NCI-H345 treated with DMSO at 0.1 percent for 48 hours (cell line): Measurements from ENCODE around the gene TBC1D2B.

Experiments
- DNase-seq: peaks from one replicate; lab custom pipeline; 2025; ENCODE audit not compliant: unreplicated experiment; lab: John Stamatoyannopoulos, UW

The TBC1D2B gene

DNA sequence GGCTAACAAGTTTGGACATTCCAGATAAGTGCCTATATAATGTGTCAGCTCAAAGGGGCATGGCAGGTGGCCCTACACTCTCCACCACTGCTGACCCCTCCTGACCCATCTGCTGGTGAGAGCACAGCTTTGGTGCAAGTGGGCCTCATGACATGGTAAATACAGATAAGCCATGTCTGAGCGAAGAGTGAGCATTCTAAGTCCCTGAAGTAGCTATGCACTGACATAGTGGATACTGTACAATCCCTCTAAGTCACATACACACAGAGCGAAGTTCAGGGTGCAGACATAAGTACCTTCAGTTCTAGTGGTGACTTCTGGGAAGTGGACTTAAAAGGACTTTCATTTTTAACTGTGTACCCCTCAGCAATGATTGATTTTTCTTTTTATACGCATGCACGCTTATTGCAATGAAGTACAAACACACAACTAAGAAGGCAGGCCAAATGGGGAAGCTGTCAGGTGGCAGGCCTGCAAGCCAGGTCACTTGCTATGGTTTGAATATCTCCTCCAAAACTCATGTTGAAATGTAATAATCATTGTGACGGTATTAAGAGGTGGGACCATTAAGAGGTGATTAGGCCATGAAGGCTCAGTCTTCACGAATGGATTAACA is 41.5 kb downstream of the TBC1D2B start:
- DNase-seq, result no peak

GRCh38 chr15:78035321-78035751 is 42.2 kb downstream of the TBC1D2B start:
- no peak for DNase-seq

- no peak for DNase-seq
Measured at GRCh38 chr15:78034495-78035191, 42.9 kb downstream of the TBC1D2B start.

DNA sequence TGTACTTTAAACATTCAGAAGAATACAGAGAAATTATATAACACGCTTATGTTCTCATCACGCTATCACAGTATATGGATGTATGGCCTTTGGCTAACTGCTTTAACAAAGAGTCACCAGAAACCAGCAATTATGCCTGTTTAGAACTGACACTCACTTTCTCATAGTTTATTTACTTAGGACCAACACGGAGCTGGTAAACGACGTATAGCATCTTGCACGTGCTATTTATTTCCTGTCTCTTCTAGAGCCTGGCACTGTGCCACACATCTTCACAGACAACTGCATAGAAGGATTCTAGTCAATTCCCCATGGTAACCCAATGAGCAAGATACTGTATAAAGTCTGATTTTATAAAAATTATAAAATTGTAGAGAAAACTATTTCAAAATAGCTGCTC is 43.6 kb downstream of the TBC1D2B start:
- peak; percentile 6 for DNase-seq

DNA sequence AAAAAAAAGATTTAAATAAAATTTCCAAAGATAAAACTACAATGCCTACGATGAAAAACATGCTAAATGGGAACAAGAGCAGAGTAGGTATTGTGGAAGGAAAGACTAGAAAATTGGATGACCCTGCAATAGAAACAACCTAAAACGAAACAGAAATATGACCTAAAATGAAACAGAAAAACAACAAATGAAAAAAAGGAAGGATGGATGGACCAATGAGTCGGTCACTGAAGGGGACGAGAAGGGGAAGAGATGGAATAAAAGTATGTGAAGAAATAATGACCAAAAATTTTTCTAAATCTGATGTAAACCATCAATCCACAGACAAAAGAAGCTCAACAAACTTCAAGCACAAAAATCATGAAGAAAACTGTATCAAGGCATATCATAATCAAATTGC is 44.8 kb downstream of the TBC1D2B start:
- DNase-seq, result no peak

DNA sequence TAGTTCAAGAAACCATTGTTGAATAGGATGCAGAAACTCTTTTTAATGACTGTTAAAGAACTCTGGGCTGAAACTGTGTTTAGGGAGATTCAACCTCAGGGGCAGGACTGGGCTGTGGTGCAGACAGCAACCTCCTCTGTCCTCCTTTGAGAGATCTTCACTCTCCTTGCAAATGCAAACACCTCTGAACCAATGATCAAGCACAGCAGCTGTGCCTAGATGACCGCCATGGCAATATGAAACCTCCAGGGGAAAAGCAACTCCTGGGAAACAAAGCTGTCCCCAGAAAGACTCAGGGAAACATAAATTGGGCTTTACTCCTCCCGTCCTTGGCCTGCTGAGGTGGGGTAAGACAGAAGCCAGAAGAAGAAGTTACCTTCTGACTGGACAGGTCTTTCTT is 52.6 kb downstream of the TBC1D2B start:
- DNase-seq, result no peak

GRCh38 chr15:78024519-78024870 is 53.0 kb downstream of the TBC1D2B start:
- DNase-seq, result no peak

- no peak for DNase-seq
Measured at GRCh38 chr15:78023865-78024518, 53.5 kb downstream of the TBC1D2B start.

DNA sequence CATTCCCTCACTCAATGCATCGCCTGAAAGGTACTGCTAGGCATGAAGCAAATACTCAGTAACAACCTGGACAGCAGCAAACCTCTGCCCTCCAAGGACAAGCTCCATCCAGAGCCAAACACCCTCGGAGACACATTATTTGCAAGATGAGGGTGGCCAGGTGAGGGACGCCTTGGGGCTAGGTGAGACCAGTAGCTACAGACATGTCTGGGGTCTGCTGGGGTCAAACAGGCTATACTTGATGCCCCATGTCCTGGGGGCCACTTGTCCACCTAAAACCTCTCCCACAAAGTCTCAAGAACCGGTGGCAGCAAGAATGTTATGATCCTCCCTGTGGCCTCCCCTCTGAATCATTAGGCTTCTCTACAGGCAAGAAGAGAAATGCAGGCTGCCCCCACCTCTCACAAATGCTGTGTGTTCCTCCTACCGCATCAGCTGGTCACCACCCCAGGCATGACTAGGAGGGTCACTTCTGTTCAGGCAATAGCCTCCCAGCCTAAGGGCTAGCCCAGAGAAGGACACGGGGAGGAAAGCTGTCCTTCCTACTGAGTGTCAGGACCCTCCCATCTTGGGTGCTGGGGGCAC is 54.3 kb downstream of the TBC1D2B start:
- DNase-seq, result no peak

DNA sequence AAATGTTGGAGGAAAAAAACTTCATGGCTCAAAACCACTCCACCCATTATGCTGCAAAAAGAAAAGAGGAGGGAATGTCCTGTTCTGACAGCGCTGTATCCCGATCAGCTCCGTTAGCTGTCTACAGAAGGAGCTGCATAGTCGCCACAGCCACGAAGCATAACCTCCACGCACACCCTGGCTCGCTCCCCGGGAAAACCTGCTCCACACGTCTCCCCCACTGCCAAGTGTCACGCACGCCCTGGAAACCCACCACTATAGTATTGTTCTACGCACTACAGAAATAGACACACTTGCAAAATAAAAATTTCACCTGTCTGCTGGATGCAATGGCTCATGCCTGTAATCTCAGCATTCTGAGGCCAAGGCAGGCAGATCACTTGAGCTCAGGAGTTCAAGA is 55.8 kb downstream of the TBC1D2B start:
- DNase-seq, result no peak

DNA sequence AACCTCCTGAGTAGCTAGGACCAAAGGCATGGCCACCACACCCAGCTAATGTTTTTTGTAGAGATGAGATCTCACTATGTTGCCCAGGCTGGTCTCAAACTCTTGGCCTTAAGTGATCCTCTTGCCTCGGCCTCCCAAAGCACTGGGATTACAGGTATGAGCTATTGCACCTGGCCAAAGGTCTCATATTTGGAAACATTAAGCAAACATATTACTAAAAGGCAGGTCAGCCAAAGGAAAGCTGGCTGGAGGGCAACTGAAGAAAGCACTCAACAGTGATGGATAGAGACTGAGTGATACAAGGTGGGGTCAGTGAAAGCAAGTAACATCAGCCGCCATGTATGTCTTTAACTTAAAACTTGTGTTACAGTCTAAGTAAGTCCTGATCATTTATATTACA is 57.5 kb downstream of the TBC1D2B start:
- DNase-seq, result no peak

DNA sequence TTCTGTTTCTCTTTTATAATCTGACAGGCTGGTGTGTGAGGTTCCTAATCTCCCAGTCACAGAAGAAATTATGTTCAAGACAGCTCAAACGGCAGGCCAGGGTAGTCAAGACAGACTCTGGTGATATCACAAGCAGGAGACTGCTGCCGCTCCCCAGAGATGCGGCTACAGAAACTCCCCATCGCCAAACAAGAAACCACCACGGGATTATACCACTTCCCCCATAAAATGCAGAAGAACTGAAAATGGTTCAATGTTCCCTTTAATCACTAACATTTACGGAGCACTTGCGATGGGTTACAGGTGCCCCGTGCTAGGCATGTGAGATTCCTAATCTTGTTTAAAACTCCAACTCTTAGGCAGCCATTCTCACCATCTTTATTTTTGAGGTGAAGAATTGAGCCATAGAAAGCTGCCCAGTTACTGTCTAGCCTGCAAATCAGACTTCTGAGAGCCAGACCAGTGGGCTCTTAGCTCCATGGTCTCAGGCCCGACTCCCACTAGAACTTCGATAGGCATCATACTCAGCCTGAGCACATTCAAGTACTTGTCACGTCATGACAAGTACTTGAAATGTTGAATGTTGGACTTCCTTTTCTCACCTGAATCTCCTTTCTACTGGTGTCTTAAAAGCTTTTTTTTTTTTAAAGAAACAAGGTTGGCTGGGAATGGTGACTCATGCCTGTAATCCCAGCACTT is 58.4 kb downstream of the TBC1D2B start:
- DNase-seq, result no peak

DNA sequence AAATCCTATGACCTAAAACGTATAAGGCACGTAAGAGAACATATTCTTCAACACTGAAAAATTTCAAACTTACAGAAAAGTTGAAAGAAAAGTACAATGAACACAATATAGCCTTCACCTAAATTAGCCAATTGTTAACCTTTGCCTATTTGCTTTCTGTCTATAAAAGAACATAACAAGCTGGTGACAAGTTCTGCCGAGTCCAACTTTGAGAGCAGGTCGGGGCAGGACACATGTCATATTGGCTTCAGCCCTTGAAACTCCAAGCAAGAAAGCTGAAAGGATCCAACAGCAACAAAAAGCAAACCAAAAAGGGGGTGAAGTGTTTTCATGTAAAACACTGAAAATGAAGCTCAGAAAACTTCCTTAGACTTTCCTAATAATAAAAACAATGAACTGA is 59.1 kb downstream of the TBC1D2B start:
- no peak for DNase-seq

GRCh38 chr15:78016860-78017259 is 60.7 kb downstream of the TBC1D2B start:
- no peak for DNase-seq

- DNase-seq, result no peak
Measured at GRCh38 chr15:78012643-78013077, 64.9 kb downstream of the TBC1D2B start.

DNA sequence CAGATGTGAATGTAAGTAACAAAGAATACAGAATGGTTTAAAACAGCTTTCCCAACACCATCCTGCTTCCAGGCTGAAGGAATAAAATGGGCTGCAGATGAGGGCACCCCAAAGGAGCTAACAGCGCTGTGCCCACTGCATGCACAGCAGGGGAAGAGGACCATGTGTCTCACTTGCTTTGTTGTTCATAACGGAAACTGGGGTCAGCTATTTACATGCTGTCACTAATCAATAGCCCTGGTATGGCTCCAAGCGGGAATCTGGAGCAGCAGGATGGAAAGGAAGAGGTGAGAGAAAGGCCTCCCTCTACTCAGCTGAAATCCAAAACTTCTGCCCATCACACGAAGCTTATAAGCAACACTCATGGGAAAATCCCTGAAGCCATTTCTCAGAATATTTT is 67.4 kb downstream of the TBC1D2B start:
- no peak for DNase-seq

- DNase-seq, result no peak
Measured at GRCh38 chr15:78007964-78008886, 69.3 kb downstream of the TBC1D2B start.

- DNase-seq, result no peak
Measured at GRCh38 chr15:78007211-78007931, 70.1 kb downstream of the TBC1D2B start.

GRCh38 chr15:78006567-78007205 is 70.8 kb downstream of the TBC1D2B start:
- no peak for DNase-seq
